Midbrain (tissue), 1 donor: ENCODE measurements around the gene ATP2A1.
"Not testable (repeated sequence)": the region's sequence is repeated elsewhere in the genome, so short reads cannot be mapped to it uniquely, and the experiment has no call there.

Experiments
- DNase-seq: peaks from one replicate; lab custom pipeline; 2025; lab: John Stamatoyannopoulos, UW

The ATP2A1 gene

DNA sequence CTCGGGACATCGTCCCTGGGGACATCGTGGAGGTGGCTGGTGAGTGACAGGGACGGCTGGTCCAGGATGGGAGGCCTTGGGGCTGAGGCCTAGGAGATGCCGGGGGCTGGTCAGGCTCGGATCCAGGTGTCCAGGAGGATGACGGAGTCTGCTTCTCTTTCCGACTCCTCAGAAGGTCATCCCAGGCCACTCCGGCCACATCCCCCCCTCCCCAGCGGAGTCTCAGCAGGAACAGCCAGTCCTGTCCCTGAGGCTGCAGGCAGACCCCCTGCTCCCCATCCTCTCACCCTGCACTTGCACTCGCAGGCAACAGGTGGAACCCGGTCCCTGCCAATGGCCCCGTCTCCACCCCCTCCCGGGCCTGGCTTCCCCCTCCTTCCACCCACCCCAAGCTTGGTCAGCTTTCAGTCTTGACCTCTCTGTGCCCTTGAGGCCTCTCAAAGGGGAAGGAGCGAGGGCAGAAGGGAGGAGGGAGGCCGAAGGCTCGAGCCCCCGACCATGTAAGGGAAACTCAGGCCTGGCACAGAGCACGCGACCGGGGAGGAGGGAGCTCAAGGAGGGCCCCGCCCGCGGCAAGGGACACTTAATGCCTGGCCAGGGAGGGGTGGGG lies 4.4 kb downstream of the ATP2A1 start:
- no peak for DNase-seq

DNA sequence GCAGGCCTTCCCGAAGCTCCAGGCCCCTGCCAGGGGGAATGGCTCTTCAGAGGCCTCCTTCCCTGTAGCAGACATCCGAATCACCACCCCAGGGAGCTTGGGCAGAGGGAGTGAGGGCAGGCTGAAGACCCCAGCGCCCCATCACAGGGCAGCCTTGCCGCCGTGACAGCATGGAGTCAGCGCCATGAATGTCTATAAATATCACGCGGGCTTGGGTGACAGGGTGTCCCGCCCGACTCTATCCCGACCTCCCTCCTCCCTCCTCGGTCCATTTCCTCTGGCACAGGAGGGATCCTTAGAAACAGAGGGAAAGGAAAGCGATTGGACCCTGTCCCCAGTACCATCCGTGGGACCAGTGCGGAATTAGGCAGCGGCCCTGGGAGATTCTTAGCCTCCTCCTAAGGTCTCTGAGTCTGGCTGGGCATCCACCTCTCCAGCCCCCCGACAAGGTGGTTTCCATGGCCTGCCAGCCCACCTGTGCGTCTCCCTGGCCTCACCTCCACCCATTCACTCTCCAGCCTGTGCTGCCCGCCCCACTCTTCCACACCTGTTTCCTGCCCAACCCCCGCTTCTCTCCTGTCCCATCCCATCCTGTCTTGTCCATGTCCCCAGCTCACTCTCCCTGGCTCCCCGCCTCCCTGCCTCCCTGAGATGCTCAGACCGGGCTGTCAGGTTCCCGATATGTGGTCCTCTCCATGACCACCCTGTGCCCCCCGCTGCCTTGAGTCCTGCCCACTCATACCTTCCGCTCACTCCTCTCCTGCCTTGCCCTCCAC lies 5.1 kb downstream of the ATP2A1 start:
- DNase-seq: no peak

DNA sequence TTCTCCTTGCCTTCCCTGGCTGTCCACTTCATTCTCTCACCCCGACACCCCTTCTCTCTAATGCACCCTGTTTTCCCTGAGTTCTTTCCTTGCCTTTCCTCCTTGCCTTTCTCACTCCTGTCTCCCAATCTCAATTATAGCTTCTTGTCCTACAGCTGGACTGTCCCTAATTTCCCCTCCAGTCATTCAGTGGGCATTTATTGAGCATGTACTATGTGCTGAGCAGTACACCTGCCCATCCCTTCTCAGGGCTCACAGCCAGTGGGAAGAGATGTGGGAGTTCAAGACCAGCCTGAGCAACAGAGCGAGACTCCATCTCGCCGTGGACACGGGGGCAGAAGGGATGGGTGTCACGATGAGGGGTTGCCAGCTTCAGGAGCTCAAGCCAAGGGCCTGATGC lies 5.8 kb downstream of the ATP2A1 start:
- DNase-seq: no peak

DNA sequence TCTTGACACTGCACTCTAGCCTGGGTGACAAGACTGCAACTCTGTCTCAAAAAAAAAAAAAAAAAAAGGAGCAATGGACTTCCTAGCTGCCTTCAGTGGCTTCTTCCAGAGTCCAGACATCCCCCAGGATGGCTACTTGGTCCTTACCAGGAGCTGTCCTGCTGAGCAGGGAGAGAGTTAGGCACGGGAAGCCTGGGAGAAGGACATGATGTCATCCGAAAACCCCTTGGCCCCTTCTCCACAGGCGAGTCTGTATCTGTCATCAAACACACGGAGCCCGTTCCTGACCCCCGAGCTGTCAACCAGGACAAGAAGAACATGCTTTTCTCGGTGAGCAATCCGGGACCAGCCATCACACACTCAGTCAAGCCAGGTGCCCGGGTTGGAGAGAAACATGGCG lies 8.7 kb downstream of the ATP2A1 start:
- no peak for DNase-seq

DNA sequence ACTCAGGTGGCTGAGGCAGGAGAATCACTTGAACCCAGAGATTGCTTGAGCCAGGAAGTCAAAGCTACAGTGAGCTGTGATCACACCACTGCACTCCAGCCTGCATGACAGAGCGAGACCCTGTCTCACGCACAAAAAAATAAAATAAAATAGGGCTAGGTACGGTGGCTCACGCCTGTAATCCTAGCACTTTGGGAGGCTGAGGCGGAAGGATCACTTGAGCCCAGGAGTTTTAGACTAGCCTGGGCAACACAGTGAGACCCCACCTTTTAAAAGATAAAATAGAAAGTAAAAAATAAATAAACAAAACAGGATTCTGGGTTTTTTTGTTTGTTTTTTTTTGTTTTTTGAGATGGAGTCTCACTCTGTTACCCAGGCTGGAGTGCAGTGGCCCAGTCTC lies 12.1 kb downstream of the ATP2A1 start:
- DNase-seq: not testable (repeated sequence)

DNA sequence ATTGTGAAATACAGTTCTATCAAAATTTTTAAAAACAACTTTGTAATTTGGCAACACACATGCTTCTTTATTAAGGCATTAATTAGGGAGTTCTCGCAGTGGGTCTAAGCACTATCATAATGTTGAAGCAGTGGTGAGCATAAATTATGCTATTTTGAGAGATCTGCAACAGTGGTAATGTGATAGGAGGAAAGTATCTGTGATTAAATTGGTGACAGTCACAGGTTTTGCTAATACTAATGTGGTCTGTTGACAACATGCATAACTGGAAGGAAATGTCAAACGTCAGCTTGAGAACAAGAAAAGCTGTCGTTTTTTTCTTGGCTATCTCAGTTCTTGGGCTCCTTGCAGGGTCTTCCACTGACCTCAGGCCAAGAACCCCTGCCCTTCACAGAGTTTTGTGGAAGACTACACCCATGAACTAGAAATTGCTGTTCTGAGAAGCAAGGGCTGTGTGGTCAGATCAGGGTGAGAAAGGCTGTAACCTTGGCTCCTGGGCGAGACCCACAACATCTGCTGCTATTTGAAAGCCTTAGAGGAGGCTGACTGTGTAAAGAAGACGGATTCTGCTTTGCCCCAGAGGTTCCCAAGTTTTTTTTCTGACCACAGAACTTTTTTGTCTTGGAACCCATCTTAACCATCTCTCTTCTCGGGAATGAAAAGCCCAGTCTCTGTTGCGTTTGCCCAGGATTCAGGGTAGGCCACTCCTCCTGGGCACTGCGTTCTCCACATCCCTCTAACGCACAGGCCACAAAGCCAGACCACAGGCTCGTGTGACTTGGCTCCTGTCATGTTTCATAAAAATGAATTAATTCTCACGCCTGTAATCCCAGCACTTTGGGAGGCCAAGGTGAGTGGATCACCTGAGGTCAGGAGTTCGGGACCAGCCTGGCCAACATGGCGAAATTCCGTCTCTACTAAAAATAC lies 13.9 kb downstream of the ATP2A1 start:
- no peak for DNase-seq

DNA sequence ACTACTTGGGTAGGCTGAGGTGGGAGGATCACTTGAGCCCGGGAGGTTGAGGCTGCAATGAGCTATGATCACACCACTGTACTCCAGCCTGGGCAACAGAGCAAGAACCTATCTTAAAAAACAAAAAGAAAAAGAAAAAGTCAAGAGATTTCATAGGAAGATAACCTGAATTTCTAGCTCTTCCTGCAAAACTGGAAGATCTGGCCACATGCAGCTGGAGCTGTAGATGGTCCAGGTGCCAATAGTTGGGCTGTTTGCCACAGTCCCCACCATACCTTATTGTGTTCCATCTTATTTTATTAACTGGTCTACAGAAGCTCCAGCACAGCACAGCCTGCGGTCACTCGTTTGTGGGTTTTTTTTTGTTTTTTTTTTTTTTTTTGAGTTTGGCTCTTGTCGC lies 15.0 kb downstream of the ATP2A1 start:
- DNase-seq: no peak

DNA sequence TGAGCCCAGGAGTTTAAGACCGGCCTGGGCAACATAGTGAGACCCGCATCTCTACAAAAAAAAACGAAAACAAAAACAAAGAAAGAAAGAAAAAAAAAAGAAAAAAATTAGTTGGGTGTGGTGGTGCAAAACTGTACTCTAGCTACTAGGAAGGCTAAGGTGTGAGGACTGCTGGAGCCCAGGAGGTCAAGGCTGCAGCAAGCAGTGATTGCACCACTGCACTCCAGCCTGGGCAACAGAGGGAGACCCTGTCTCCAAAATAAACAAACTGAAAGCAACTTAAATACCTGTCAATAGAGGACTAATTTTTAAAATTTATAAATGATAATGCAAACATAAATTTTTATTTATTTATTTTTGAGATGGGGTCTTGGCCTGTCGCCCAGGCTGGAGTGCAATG lies 17.3 kb downstream of the ATP2A1 start:
- DNase-seq: no peak

DNA sequence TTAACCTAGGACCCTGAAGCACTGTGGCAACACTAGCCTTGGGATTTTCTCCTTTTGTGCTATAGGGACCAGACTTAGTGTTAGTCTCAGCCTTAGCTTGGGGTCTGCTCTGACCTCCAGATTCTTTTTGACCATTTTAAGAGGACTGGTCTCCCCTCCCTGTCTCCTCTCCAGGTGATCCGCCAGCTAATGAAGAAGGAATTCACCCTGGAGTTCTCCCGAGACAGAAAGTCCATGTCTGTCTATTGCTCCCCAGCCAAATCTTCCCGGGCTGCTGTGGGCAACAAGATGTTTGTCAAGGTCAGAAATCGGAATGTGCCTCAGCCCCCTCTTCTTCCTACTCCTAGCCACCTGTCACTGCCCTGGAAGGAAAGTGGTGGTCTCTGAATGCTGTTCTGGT lies 19.5 kb downstream of the ATP2A1 start:
- DNase-seq: no peak

DNA sequence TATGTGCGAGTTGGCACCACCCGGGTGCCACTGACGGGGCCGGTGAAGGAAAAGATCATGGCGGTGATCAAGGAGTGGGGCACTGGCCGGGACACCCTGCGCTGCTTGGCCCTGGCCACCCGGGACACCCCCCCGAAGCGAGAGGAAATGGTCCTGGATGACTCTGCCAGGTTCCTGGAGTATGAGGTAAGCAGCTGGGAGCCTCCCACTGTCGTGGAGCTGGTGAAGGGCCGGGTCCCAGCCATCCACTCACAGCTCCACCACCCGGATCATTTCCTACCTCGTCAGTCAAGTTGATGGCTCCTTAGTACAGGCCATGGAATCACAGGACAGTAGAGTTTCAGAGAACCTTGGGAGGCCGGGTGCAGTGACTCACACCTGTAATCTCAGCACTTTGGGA lies 20.0 kb downstream of the ATP2A1 start:
- no peak for DNase-seq

DNA sequence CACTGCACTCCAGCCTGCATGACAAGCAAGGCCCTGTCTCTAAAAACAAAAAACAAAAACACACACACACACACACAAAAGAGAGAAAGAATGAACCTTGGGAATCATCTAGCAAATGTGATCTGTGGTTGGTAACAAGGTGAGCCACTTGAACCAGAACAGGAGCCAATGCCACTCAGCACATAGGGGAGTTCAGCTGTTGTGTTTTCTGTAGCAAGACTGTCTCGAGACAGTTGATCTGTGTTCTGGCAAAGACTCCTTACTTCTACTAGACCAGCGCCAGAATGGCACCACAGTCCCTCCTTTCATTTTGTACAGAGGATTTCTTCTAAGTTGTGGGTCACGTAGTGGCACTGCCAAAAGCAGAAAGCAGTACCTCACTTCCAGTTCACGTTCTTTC lies 20.7 kb downstream of the ATP2A1 start:
- no peak for DNase-seq

DNA sequence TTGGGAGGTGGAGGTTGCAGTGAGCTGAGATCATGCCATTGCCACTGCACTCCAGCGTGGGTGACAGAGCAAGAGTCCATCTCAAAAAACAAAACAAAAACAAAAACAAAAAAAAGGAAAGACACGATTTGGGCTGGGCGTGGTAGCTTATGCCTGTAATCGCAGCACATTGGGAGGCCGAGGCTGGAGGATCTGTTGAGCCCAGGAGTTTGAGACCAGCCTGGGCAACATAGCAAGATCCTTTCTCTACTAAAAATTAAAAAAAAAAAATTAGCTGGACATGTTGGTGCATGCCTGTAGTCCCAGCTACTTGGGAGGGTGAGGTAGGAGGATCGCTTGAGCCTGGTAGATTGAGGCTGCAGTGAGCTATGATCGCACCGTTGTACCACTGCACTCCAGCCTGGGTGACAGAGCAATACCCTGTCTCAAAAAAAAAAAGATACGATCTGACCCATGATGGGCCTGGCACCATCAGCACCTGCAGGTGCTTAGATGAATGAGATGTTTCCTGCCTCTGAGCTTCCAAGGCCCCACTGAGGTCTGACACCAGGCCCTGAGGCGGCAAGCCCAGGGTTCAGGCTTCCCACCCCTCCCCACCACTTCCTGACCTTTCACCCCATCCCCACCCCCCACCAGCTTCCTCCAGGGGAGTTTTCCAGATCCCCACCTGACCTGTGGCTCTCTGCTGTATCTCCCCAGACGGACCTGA lies 21.7 kb downstream of the ATP2A1 start:
- DNase-seq: no peak

DNA sequence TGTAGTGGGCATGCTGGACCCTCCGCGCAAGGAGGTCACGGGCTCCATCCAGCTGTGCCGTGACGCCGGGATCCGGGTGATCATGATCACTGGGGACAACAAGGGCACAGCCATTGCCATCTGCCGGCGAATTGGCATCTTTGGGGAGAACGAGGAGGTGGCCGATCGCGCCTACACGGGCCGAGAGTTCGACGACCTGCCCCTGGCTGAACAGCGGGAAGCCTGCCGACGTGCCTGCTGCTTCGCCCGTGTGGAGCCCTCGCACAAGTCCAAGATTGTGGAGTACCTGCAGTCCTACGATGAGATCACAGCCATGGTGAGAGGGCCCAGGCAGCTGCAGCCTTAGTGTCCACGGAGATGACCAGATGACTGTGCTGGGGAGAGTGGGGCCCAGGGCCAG lies 22.3 kb downstream of the ATP2A1 start:
- DNase-seq: no peak

DNA sequence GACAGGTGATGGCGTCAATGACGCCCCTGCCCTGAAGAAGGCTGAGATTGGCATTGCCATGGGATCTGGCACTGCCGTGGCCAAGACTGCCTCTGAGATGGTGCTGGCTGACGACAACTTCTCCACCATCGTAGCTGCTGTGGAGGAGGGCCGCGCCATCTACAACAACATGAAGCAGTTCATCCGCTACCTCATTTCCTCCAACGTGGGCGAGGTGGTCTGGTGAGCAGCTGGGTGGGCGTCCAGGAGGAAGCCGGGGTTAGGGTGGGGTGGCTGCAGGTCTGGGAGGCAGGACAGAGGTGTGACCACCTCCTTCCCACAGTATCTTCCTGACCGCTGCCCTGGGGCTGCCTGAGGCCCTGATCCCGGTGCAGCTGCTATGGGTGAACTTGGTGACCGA lies 23.6 kb downstream of the ATP2A1 start:
- no peak for DNase-seq

DNA sequence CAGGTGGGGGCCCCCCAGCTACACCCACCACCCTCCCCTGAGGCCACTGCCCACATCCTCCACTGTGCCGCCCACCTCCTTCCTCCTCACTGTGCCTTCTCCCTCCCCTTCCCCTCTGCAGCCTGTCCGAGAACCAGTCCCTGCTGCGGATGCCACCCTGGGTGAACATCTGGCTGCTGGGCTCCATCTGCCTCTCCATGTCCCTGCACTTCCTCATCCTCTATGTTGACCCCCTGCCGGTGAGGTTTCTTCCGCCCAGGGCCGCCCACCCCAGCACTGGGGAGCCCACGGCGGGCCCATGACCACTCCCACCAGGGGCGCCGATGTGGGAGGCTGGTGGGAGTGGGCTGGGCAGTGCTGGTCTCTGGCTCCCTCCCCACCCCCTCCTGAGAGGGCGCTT lies 24.6 kb downstream of the ATP2A1 start:
- no peak for DNase-seq

DNA sequence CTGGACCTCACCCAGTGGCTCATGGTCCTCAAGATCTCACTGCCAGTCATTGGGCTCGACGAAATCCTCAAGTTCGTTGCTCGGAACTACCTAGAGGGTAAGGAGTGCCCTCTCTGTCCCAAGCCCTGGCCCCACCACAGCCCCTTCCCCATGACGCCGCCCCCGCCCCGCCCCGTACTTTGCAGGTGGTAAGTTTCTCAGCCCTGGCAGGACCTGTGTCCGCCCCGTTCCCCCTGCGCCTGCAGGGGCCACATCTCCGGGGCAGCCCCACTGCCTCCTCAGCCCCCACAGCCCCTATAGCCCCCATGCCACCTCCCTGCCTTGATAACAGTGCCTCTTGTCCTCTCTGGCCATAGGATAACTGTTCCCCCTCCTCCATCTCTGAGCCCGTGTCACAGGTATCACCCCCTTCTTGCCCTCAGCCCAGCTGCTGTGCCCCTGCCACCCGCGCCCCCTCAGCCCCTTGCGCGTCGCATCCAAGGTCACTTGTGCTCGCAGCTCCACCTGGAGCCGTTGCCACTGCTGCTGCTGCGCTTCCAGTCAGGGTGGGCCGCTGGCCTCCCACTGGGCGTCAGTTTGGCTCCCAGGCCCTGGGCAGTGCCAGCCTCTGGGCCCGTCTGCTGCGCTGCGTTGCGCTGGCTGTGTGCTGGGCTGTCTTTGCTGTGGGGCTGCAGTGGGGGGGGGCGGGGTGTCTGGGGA lies 25.2 kb downstream of the ATP2A1 start:
- DNase-seq: no peak

DNA sequence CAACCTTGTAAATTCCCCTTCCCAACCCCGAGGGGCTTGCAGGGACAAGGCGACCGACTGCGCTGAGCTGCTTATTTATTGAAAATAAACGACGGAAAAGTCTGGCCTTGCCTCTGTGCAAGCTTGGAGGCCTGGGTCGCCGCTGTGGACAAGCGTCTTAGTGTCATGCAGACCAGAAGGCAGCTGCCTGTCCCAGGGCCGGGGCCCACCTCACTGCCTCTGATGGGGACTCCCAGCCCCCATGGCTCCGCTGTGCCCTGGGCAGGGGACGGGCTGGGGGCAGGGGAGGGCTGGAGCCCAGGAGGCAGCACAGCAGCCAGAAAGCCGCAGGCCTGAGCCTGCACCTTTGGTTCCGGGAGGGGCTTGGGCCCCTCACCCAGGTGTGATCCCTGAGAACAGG lies 26.1 kb downstream of the ATP2A1 start:
- DNase-seq: no peak

DNA sequence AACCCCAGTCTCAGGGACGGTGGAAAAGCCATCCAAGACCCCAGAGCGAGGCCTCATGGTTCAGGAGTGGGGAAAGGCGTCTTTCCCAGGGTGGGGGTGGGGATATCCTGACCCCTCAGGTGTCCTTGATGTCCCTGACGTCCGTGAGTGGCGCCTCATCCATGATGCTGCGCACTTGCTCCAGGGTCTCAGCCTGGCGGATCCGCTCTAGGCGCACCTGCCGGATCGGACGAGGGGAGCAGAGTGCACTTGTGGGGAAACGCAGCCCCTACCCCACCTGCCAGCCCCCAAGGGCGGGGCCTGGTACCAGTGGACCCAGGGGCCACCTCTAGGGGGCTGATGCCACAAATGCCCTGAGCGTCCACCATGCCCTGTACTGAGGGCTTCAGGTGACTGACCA lies 26.5 kb downstream of the ATP2A1 start:
- DNase-seq: no peak

DNA sequence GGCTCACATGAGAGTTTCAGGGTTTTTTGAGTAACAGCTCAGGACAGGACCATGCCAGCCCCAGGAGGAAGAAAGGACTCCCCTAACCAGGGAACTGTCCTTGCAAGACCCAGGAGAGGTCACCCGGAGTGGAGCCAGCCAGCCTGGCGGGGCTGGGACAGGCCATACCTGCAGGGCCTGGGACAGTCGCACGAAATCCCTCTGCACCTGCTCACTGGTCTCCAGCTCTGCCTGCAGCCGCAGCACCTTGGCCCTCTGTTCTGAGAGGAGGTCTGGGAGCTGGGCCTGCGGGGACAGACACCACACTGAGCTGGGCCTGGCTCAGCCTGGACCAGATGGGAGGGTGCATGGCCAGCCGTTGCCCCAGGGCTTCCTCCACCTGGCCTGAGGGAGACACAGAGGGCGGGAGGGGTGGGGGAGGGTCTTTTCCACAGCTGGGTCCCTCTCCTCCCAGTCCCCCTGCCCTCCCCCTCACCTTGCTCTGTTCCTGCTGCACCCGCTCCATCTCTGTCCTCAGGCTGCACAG lies 27.0 kb downstream of the ATP2A1 start:
- no peak for DNase-seq

DNA sequence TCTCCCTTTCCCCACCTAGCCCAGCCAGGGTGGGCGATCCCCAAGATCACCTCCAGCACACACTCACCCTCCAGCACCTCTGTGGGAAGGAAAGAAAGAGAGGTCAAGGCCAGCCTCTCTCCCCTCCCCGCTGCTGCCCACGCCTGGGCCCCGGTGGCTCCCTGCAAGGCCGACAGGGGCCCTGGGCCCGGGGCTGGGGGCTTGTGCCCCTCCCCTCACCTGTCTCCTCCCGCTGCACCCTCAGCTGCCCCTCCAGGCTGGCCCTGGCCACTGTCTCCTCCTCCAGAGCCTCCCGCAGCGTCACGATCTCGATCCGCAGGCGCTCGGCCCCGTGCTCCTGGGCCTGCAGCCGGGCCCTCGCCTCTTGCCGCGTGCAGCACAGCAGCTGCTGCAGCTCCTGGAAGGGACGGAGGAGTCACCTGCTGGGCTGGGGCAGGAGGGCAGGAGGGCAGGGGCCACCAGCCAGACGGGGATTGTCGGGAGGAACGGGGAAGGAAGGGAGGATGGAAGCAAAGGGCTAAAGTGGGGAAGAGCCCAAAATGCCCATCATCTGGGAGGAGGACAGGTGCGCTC lies 27.6 kb downstream of the ATP2A1 start:
- no peak for DNase-seq
